Measurements from ENCODE around the gene DHRS7B. TPM values are rescaled to one million over a fixed set of nuclear protein-coding genes. Genes with fewer than 3 reads are reported as not detected.

DHRS7B gene
- polyA plus RNA-seq, 1 donor (not counting 4 experiments of a cell fraction or from before 2014, with no cell fraction given) = 33.8 TPM

GRCh38 chr17:21149621-21150020 is 22.9 kb downstream of the DHRS7B start:
- H3K4me1 ChIP-seq (ENCODE audit: control insufficient read depth, extremely low read depth, insufficient read depth, low read length) = no peaks in the 10 kb centered on the region
- dilution Hi-C loops (cut with MboI; ENCODE audit: extremely low pct_ligation_motif_present, low sequenced_read_pairs) = no loop called here
- H3K4me2 ChIP-seq (ENCODE audit: control insufficient read depth, extremely low read depth, insufficient read depth, low read depth, low read length) = no peak overlapping the region
- no peaks in the 10 kb centered on the region for H3K27me3 ChIP-seq (ENCODE audit: control insufficient read depth, extremely low read depth, insufficient read depth, low read length)
- no peaks in the 10 kb centered on the region for H4K20me1 ChIP-seq (ENCODE audit: control insufficient read depth, extremely low read depth, insufficient read depth, low read length)
- H3K27ac ChIP-seq (ENCODE audit: control insufficient read depth, insufficient read depth, low read length) = no peak overlapping the region
- no peak overlapping the region for H3K4me3 ChIP-seq (ENCODE audit: control insufficient read depth in 2 of 3, extremely low read depth in 1 of 3, insufficient read depth in 2 of 3, low read depth in 1 of 3, low read length in 3 of 3)
- DNase-seq (ENCODE audit: low read depth, low spot score) = no peak
- H3K9me1 ChIP-seq (ENCODE audit: control insufficient read depth, extremely low read depth, insufficient read depth, low read length) = no peaks in the 10 kb centered on the region
- no peaks in the 10 kb centered on the region for H3K79me2 ChIP-seq (ENCODE audit: control insufficient read depth, insufficient read depth, low read length)
- FAIRE-seq = no peak
- TF ChIP-seq CTCF (optimal IDR thresholded peaks at IDR 0.05 in 1 of 3, IDR thresholded peaks at IDR 0.05 in 1 of 3, conservative IDR thresholded peaks at IDR 0.05 in 1 of 3; ENCODE audit: extremely low read depth in 1 of 3, insufficient read depth in 2 of 3, low read length in 3 of 3) = no peak
- no peak for TF ChIP-seq EZH2 (IDR thresholded peaks at IDR 0.05; ENCODE audit: low read length)
- no peaks in the 10 kb centered on the region for H3K36me3 ChIP-seq (ENCODE audit: control insufficient read depth in 2 of 2, extremely low read depth in 1 of 2, insufficient read depth in 2 of 2, low read length in 2 of 2)
- no peak overlapping the region for H2AFZ ChIP-seq (ENCODE audit: control insufficient read depth, low read length)
- no peak overlapping the region for H3K9ac ChIP-seq (ENCODE audit: control insufficient read depth, extremely low read depth, insufficient read depth, low read length)
- no peaks in the 10 kb centered on the region for H3K9me3 ChIP-seq (ENCODE audit: control insufficient read depth, low read depth, low read length)

GRCh38 chr17:21152731-21153130 is 26.0 kb downstream of the DHRS7B start:
- no peaks in the 10 kb centered on the region for H3K9me3 ChIP-seq (ENCODE audit: control insufficient read depth, low read depth, low read length)
- no peak overlapping the region for H2AFZ ChIP-seq (ENCODE audit: control insufficient read depth, low read length)
- H3K4me3 ChIP-seq (ENCODE audit: control insufficient read depth in 2 of 3, extremely low read depth in 1 of 3, insufficient read depth in 2 of 3, low read depth in 1 of 3, low read length in 3 of 3) = no peak overlapping the region
- no peak for FAIRE-seq
- H3K27me3 ChIP-seq (ENCODE audit: control insufficient read depth, extremely low read depth, insufficient read depth, low read length) = no peaks in the 10 kb centered on the region
- no peaks in the 10 kb centered on the region for H3K36me3 ChIP-seq (ENCODE audit: control insufficient read depth in 2 of 2, extremely low read depth in 1 of 2, insufficient read depth in 2 of 2, low read length in 2 of 2)
- no peak for DNase-seq (ENCODE audit: low read depth, low spot score)
- no peaks in the 10 kb centered on the region for H4K20me1 ChIP-seq (ENCODE audit: control insufficient read depth, extremely low read depth, insufficient read depth, low read length)
- dilution Hi-C loops (cut with MboI; ENCODE audit: extremely low pct_ligation_motif_present, low sequenced_read_pairs) = no loop called here
- H3K4me1 ChIP-seq (ENCODE audit: control insufficient read depth, extremely low read depth, insufficient read depth, low read length) = no peaks in the 10 kb centered on the region
- no peak overlapping the region for H3K27ac ChIP-seq (ENCODE audit: control insufficient read depth, insufficient read depth, low read length)
- TF ChIP-seq CTCF (optimal IDR thresholded peaks at IDR 0.05 in 1 of 3, IDR thresholded peaks at IDR 0.05 in 1 of 3, conservative IDR thresholded peaks at IDR 0.05 in 1 of 3; ENCODE audit: extremely low read depth in 1 of 3, insufficient read depth in 2 of 3, low read length in 3 of 3) (no peak), EZH2 (IDR thresholded peaks at IDR 0.05; ENCODE audit: low read length) (no peak)
- H3K79me2 ChIP-seq (ENCODE audit: control insufficient read depth, insufficient read depth, low read length) = no peaks in the 10 kb centered on the region
- H3K9me1 ChIP-seq (ENCODE audit: control insufficient read depth, extremely low read depth, insufficient read depth, low read length) = no peaks in the 10 kb centered on the region
- H3K9ac ChIP-seq (ENCODE audit: control insufficient read depth, extremely low read depth, insufficient read depth, low read length) = no peak overlapping the region
- no peak overlapping the region for H3K4me2 ChIP-seq (ENCODE audit: control insufficient read depth, extremely low read depth, insufficient read depth, low read depth, low read length)
